GM10248 (cell line): Measurements from ENCODE around the gene TUBGCP6.

ENCODE experiments used
- CTCF ChIA-PET: fragments of 300-600 bp; sonication (Branson Sonifier 250); formaldehyde crosslinking; extraction: SDS; loops from one replicate; lab custom pipeline; 2021; ENCODE audit warnings: antibody characterized with exemption; lab: Yijun Ruan, JAX
- POLR2A ChIA-PET: fragments of 350-650 bp; sonication (Branson Sonifier 250); formaldehyde crosslinking; extraction: SDS; loops from one replicate; lab custom pipeline; 2020; ENCODE audit warnings: antibody characterized with exemption; lab: Yijun Ruan, JAX
- DNase-seq: peaks from one replicate; pipeline ENCODE4 v3.0.0; 2012; ENCODE audit errors: extremely low spot score
- TF ChIP-seq, protein P1 (sequence below): IDR thresholded peaks from 2 replicates; pipeline ENCODE4 v1.5.1; 2012; ENCODE audit warnings: mild to moderate bottlenecking, low read depth; ENCODE audit errors: extremely low read depth, missing control alignments, control extremely low read depth

TUBGCP6 gene

GRCh38 chr22:50249341-50250248, 4.8 kb upstream of the TUBGCP6 start:
- CTCF ChIA-PET = interaction anchor here (1.9 to 3.4 kb wide), 3 partner anchors 8 to 78 kb away, joined by 11 to 15 read pairs (median 14); no protein-coding TSS in a partner anchor
- POLR2A ChIA-PET = no interaction called here
- TF ChIP-seq, protein P1, sequence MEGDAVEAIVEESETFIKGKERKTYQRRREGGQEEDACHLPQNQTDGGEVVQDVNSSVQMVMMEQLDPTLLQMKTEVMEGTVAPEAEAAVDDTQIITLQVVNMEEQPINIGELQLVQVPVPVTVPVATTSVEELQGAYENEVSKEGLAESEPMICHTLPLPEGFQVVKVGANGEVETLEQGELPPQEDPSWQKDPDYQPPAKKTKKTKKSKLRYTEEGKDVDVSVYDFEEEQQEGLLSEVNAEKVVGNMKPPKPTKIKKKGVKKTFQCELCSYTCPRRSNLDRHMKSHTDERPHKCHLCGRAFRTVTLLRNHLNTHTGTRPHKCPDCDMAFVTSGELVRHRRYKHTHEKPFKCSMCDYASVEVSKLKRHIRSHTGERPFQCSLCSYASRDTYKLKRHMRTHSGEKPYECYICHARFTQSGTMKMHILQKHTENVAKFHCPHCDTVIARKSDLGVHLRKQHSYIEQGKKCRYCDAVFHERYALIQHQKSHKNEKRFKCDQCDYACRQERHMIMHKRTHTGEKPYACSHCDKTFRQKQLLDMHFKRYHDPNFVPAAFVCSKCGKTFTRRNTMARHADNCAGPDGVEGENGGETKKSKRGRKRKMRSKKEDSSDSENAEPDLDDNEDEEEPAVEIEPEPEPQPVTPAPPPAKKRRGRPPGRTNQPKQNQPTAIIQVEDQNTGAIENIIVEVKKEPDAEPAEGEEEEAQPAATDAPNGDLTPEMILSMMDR = no peak
- no peak for DNase-seq

DNA sequence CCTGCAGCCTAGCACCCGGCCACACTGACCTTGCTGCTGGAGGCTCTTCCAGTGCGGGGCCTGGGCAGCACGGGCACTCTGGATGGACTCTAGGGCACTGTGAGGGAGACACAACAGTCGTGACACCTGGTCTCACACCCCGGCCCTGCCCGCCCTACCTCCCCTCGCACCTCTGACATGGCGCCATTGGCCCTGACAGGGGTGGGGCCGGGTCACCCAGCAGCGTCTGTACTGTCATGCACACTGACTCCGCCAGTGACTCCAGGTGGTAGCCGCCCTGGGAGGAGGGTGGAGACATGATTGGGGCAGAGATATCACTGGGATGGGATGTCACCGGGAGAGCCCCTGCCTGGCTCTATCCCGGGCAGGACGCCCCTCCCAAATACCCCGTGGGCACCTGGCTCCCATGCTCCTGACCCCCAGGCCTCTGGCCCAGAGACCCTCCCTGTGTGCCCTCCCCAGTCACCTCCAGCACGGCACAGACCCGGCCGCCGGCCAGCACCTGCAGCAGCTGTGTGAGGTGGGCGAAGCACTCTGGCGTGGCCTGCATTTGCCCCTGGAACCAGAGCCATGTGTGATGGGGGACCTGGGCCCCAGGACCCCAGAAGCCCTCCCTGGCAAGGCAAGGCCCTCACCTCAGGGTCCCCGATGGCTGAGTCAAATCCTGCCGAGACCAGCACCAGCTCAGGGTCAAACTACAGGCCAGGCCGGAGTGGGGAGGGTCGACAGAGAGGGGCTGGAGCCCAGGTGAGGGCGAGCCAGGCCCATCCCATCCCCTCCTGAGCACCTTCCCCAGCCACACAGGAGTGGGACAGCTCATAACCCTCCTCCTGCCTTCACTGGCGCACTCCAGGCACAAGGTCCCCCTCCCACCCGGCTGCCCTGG, 3.6 kb upstream of the TUBGCP6 start:
- no peak for DNase-seq
- TF ChIP-seq, protein P1 = no peak
- ChIA-PET POLR2A (no interaction called here), CTCF (no interaction called here)

- peak; percentile 62 for DNase-seq
- TF ChIP-seq, protein P1 = no peak
- CTCF ChIA-PET = no interaction called here
- POLR2A ChIA-PET = no interaction called here
Observed at GRCh38 chr22:50247748-50248147, 2.9 kb upstream of the TUBGCP6 start.

GRCh38 chr22:50246242-50247175, 1.7 kb upstream of the TUBGCP6 start:
- CTCF ChIA-PET = interaction anchor here (1.5 to 3.6 kb wide), 2 partner anchors 30 to 374 kb away, joined by 3 to 13 read pairs; no protein-coding TSS in a partner anchor
- no peak for DNase-seq
- TF ChIP-seq, protein P1 = no peak
- POLR2A ChIA-PET = no interaction called here

- ChIA-PET CTCF (interaction anchor here (1.5 to 3.6 kb wide), 2 partner anchors 31 to 375 kb away, joined by 3 to 13 read pairs; no protein-coding TSS in a partner anchor), POLR2A (no interaction called here)
- TF ChIP-seq, protein P1 = no peak
- no peak for DNase-seq
Observed at GRCh38 chr22:50245214-50246072, 620 bp upstream of the TUBGCP6 start.
